NOMO-1 (cell line): ENCODE measurements around the gene PDCD7.
"Not testable (repeated sequence)": the region's sequence is repeated elsewhere in the genome, so short reads cannot be mapped to it uniquely, and the experiment has no call there.

ENCODE experiments used
- DNase-seq, 2 experiments: peaks; one replicate each; lab custom pipeline; 2025; ENCODE audit not compliant: unreplicated experiment in 2 of 2; lab: John Stamatoyannopoulos, UW

The PDCD7 gene

GRCh38 chr15:65076486-65077290 is 56.9 kb downstream of the PDCD7 start, which contains the start of gene KBTBD13:
KBTBD13 (plus strand) TSS chr15:65076746; CDS start chr15:65076816, 70 bp downstream.
- no peak for DNase-seq

GRCh38 chr15:65075607-65076395 is 57.8 kb downstream of the PDCD7 start:
- DNase-seq, result not testable (repeated sequence)

GRCh38 chr15:65074946-65075345 is 58.7 kb downstream of the PDCD7 start:
- DNase-seq, result not testable (repeated sequence)

- DNase-seq, result no peak
Measured at GRCh38 chr15:65072617-65073016, 61.0 kb downstream of the PDCD7 start.

GRCh38 chr15:65072027-65072426 is 61.6 kb downstream of the PDCD7 start:
- no peak for DNase-seq

- no peak for DNase-seq
Measured at GRCh38 chr15:65071381-65071811, 62.2 kb downstream of the PDCD7 start.

- no peak for DNase-seq
Measured at GRCh38 chr15:65069779-65070546, 63.6 kb downstream of the PDCD7 start.

GRCh38 chr15:65069179-65069578 is 64.4 kb downstream of the PDCD7 start:
- no peak for DNase-seq

GRCh38 chr15:65068403-65068788 is 65.2 kb downstream of the PDCD7 start:
- DNase-seq, result no peak

- DNase-seq, result no peak
Measured at GRCh38 chr15:65067645-65068402, 65.8 kb downstream of the PDCD7 start, which contains the start of gene RASL12. RASL12 (minus strand) TSS chr15:65067991; CDS start chr15:65067835, 156 bp downstream.
